HG03196 (cell line): ENCODE data around the gene ITCH.
"Not testable (repeated sequence)": the region's sequence is repeated elsewhere in the genome, so short reads cannot be mapped to it uniquely, and the experiment has no call there.

ENCODE experiments used
- ATAC-seq: cut with Tn5 transposase; IDR thresholded peaks from one replicate; pipeline ENCODE4 v1.9.1; 2021; ENCODE audit not compliant: unreplicated experiment

The ITCH gene

GRCh38 chr20:34497596-34497995 is 134.5 kb downstream of the ITCH start:
- ATAC-seq: not testable (repeated sequence)

- ATAC-seq: no peak
Measured at GRCh38 chr20:34500823-34501222, 137.8 kb downstream of the ITCH start.

- no peak for ATAC-seq
Measured at GRCh38 chr20:34506480-34506879, 143.4 kb downstream of the ITCH start.

- ATAC-seq: no peak
Measured at GRCh38 chr20:34507702-34508413, 144.8 kb downstream of the ITCH start.

GRCh38 chr20:34510575-34510974 is 147.5 kb downstream of the ITCH start:
- no peak for ATAC-seq

- no peak for ATAC-seq
Measured at GRCh38 chr20:34511891-34512265, 148.8 kb downstream of the ITCH start.

DNA sequence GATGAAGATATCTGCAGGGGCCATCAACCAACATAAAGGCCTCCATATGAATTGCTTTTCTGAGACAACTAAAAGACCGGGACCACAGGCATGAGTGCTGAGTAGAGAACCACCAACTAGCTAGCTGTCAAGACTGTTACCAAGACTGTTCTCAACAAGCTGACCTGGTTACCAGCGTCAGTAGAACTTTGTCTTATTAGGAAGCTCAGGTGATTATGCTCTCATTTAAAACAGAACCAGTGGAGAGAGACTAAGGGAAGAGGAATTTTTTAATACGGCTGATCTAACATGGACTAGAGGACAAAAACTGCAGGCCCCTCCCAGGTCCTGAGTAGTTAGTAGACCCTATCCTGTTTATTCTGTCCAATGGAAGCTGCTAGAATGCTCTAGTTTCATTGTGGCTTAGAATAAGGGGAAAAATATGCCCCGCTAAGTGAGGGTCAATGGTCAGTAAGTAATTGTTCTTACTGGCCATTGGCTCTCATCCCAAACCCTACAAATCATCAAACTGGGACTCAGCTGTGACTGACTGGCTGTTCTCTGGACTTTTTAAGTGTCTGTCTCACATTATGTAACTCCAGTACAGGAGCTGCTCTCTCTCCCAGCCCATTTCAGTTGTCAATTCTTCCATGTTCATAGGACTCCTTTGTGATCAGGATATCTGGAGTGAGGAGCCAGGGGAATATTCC is 149.3 kb downstream of the ITCH start:
- ATAC-seq: no peak

DNA sequence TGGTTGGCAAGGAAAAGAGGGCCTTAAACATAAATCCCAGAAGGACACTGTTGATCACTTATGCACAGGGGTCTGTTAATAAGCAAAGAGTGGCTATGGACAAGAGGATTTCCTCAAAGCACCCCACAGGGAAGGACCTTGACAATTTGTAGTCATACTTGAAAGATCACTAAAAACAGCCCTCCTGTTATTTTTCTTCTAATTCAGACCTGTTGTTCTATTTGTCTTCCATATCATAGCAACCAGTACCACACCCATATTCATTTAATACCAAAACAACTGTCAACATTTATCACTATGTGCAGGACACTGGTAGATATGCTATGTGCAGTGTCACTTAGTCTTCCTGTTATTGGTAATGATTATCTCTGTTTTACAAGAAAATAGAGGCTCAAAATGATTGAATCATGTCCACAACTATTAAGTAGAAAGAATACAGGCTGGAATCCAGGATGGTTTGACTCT is 149.9 kb downstream of the ITCH start:
- ATAC-seq: no peak

DNA sequence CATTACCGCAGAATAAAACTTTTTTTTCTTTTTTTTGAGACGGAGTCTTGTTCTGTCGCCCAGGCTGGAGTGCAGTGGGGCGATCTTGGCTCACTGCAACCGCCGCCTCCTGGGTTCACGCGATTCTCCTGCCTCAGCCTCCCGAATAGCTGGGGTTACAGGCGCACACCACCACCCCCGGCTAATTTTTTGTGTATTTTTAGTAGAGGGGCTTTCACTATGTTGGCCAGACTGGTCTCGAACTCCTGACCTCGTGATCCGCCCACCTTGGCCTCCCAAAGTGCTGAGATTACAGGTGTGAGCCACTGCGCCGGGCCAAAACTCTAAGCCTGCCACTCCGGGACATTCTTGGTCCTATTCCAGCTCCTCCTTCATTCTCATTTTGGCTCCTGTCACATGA is 151.0 kb downstream of the ITCH start:
- not testable (repeated sequence) for ATAC-seq

GRCh38 chr20:34514897-34515483 is 151.9 kb downstream of the ITCH start:
- ATAC-seq: no peak

DNA sequence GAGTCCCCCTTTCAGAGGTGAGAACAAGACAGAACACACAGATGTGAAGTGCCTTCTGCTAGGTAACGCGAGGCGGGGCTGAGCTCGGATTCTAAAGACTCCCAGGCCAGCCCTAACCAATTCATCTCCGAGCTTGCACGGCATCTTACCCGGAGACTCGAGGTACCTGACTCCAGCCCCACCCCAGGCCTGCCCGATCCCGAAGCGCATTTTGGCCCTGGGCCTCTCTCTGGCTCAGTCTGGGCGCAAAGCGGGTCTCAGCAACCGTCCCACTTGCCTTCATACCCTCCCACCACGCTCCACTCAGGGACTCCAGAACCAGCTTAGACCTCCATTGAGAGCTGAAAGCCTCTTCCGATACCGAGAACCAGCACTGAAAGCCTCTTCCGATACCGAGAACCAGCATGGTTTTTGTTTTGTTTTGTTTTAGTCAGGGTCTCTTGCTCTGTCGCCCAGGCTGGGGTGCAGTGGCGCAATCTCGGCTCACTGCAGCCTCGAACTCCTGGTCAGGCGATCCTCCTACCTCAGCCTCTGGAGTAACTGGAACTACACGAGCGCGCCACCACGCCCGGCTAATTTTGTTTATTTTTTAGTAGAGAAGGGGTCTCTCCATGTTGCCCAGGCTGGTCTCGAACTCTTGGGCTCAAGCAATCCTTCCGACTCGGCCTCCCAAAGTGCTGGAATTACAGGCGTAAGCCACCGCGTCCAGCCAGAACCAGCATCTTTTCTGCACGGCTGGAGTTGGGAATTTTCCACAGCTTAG is 152.6 kb downstream of the ITCH start:
- ATAC-seq: peak; percentile 44

- ATAC-seq: peak; percentile 69
Measured at GRCh38 chr20:34516247-34517113, 153.4 kb downstream of the ITCH start, which contains the start of gene DYNLRB1. TSS of gene DYNLRB1 (plus strand) at chr20:34516422. CDS start at chr20:34516459, 37 bp downstream.

DNA sequence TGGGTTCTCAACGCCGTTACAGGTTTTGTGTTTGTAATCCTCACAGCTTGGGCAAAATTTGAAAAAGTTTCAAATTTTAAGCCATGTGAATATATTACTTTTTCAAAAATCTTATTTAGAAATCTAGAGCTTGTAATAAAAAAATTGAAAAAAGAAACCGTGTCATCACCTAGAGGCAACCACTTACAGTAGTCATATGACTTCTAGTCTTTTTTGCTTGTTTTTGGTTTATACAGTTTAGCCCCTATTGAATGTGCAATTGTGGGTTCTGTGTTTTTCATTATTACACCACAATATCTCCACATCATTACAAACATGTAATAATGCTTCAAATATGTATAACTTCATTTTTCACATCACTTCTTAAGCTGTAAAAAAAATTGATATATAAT is 154.0 kb downstream of the ITCH start:
- ATAC-seq: no peak

DNA sequence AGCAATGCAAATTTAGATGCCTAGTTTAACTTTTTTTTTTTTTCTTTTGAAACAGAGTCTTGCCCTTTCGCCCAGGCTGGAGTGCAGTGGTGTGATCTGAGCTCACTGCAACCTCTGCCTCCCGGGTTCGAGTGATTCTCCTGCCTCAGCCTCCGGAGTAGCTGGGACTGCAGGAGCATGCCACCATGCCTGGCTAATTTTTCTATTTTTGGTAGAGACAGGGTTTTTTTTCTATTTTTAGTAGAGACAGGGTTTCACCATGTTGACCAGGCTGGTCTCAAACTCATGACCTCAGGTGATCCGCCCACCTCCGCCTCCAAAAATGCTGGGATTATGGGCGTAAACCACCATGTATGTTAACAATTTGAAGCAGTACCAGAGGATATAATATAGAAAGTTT is 155.8 kb downstream of the ITCH start:
- ATAC-seq: not testable (repeated sequence)

GRCh38 chr20:34519841-34520240 is 156.8 kb downstream of the ITCH start:
- not testable (repeated sequence) for ATAC-seq

DNA sequence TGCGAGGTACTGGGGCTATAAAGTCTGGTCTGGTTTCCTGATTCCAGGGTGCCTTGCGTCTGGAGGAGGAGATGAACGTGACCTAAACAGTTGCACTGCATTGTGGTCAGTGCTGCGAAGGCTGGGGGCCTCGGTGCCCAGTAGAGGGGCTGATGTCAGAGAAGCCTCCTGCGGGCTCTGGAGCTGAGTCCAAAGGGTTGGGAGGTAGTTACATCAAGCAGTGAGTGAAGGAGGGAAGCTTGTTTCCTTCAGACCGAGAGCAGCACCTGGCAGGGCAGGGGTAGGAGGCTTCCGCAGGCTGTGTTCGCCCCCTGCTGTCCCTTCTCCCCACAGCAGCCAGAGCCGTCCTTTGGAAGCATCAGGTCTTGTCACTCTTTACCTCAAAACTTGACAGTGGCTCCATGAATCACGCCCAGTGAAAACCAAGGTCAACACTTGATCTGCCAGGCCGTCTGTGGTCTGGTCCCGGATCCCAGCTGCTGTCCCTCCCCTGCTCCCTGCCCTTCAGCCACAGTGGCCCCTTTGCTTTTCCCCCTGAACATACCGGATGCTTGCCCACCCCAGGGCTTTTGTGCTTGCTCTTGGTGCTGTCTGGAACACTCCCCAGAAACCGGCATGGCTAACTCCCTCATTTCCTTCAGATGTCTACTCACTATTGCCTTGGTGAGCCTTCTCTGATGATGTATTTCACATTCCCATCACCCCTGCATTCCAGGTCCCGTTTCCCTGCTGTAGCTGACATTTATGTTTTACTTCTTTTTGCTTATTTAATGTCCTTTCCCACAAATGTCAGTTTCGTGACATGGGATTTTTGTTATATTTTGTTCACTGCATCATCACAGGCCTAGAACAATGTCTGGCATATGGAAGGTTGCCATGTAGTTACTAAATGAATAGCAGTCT is 160.1 kb downstream of the ITCH start:
- no peak for ATAC-seq

GRCh38 chr20:34524426-34524825 is 161.4 kb downstream of the ITCH start:
- no peak for ATAC-seq

- no peak for ATAC-seq
Measured at GRCh38 chr20:34525342-34525708, 162.3 kb downstream of the ITCH start.

DNA sequence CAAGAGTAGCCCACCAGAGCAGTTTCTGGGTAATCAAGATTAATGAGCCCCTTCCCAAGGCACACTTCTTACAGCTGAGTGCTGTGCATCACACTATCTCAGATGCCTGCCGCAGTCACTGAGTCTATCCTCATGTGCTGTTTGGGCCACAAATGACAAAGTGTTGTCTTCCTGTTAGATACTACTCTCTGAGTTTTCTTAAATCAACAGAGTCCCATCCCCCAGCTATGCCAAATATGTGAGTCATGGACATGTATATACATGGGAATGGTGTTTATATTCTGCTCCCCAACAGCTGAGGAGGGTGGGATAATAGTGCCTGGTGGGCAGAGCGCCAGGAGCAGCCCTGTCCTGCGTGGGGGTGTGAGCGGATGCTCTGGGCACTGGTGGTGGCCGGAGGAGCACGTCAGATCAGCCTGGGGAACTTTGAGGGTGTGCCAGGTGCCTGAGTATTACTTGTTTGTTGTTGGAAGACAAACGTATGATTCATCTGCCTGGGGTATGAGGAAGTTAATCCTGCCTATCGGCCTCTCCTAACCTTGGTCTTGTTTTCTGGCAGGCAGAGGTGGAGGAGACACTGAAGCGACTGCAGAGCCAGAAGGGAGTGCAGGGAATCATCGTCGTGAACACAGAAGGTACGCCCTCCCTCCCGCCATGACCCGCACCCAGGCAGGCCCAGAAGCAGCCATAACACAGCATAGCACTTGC is 162.8 kb downstream of the ITCH start:
- no peak for ATAC-seq
